GM19023 (cell line): ENCODE results near the gene COG5.
A peak's percentile ranks its signal among the peaks of the same experiment; 100 is the strongest.

Experiments
- ATAC-seq: cut with Tn5 transposase; IDR thresholded peaks from one replicate; pipeline ENCODE4 v1.9.1; 2021; ENCODE audit warnings: mild to moderate bottlenecking, moderate library complexity; ENCODE audit not compliant: unreplicated experiment

COG5 gene

DNA sequence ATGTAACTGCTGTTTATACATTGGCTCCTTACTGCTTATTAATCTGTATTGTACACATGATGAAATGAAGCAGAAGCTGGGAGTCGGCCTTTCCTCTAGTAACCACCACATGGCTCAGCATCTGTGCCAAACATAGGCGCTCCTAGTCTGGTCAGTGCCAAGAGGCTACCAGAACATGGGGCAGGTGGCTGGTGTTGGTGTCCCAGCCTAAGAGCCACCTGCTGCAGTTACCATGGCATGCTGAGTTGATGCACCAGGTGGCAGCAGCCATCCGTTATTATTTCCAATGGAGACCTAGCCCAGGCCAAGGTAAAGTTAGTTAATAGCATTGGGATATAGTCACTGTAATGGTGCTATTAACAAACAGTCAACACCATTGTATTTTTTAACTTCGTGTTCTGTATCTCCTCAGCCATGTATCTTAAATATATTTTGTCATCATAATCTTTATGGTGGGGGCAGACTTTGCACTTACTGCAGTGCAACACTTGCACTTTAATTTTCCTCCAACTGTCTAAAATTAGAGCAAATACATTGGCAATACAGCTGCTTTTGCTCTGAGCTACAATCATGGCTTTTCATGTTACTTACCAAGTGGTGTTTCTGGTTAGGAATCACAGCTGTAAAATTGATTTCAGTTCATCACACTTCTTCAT is 361.8 kb downstream of the COG5 start:
- ATAC-seq, result peak; percentile 55

DNA sequence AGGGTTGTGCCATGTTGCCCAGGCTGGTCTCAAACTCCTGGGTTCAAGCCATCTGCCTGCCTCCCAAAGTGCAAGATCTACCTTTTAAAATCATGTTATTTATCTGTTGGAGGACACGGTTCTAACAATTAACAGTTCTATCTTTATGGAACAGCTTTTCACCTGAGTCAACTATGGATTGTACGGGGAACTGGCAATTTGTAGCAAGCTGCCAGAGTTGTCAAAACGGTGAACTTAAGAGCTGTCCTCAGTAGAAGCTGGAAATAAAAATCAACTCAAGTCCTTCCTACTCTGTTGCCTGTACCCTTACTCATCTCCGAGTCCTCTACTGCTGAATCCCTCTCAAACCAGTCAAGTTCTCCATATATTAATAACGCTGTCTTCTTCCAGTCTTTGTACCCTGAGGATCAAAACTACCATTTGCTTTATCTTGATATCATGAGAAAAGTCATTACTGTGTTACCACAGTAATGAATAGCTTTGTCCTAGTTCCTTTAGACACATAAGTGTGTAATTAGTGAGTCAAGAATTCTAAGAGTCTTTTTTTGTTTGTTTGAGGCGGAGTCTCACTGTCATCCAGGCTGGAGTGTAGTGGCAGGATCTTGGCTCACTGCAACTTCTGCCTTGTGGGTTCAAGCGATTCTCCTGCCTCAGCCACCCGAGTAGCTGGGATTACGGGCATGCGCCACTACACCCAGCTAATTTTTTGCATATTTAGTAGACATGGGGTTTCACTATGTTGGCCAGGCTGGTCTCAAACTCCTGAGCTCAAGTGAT is 366.7 kb downstream of the COG5 start:
- no peak for ATAC-seq

DNA sequence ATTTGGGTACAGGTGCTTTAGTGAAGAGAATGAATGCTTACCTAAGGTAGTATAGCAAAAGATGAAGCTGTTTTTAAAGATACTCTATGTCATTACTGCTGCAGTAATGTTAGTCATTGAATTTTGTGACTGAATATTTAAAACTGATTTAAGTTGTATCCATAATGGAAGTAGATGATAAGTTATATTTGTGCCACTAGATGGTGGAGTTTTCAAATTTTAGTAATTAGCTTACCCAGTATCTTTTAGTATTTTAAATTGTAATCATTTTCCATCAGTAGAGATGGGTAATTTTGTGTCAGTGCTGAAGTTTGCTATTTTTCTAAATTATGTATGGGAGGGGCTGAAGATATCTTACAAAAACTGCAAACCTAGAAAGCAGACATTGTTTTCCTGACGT is 369.7 kb downstream of the COG5 start:
- no peak for ATAC-seq

DNA sequence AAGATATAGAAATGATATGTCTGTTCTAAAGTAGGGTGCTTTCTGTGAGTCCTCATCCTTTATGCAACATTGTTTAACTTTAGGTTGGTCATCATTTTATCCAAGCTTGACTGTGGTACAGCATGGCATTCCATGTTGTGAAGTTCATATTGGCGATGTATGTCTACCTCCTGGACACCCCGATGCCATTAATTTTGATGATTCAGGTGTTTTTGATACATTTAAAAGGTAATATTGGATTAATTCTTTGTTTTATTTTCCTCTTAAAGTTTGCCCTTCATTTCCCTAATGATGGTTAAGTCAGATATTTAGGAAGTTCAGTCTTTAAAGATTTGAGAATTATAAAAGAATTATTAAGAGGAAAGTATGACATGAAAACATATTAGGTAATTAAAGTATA is 373.6 kb downstream of the COG5 start:
- ATAC-seq, result no peak

DNA sequence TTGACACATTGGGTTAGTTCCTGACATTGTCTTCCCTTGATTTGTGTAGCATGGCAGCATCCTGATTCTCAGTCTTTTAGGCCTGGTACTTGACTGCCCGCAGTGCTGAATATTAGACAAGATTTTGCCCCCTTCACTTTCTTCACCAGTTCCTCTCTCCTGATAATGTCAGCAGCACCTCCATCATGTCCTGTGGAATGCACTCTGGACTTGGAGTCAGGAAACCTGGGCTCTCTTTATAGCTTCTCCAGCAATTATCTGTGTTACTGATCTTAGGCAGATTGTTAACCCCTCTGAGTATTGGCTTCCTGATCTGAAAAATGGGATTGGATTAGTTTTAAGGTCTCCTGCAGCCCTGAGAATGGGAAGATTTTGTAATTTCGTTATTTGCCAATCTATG is 375.9 kb downstream of the COG5 start:
- ATAC-seq, result no peak

DNA sequence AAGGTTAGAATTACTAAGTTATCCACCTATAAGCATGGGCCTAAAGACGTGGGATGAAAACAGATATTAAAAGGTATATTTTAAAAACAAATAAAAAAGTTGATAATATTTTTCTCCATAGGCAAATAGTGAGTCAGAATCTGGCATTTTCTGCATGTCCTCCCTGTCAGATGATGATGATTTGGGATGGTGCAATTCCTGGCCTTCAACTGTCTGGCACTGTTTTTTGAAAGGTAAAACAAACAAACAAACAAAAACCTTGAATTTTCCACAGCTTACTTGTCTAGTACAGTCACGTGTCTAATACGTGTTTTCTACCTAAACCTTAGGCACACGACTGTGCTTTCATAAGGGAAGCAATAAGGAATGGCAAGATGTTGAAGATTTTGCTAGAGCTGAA is 377.5 kb downstream of the COG5 start:
- no peak for ATAC-seq

DNA sequence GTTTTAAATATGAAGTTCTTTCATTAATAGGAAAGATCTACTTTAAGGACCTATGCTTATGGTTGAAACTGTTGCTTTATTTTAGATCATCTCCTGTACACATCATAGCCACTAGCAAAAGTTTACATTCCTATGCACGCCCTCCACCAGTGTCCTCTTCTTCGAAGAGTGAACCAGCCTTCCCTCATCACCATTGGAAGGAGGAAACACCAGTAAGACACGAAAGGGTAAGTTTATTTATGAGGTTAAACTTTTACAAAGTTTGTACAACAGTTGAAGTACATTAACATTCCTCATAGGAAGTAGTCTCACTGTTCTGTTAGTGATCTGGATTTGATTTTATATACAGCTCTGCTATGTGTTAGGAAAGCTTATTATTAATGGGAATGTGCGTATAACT is 378.0 kb downstream of the COG5 start:
- no peak for ATAC-seq

DNA sequence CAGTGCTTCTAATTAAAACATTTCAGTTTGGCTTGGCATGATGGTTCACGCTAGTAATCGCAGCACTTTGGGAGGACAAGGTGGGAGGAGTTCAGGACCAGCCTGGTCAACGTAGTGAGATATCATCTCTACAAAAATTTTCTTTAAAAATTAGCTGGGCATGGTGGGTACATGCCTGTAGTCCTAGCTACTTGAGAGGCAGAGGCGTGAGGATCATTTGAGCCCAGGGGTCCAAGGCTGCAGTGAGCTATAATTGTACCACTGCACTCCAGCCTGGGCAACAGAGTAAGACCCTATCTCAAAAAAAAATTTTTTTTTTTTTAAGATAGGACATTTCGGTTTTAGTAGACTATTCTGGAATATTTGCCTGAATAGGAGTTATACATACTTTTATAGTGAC is 382.5 kb downstream of the COG5 start:
- ATAC-seq, result no peak

DNA sequence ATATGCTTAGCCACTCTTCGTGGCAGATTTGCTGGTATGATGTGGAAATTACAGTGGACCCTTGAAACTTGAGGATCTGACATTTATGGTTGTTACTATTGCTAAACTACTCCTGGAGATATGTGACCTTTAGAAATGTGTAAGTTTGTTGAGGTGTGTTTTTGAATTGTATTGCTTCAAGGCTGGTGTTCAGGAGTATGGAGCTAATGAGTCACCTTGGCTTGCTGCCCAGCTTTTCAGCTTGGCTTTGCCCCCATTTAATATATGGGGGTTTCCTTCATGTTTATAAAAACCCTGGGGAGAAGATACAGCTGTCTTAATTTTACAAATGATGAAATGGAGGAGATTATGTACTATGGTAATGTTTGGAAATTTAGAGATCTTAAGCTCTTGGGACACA is 383.3 kb downstream of the COG5 start:
- ATAC-seq, result no peak

DNA sequence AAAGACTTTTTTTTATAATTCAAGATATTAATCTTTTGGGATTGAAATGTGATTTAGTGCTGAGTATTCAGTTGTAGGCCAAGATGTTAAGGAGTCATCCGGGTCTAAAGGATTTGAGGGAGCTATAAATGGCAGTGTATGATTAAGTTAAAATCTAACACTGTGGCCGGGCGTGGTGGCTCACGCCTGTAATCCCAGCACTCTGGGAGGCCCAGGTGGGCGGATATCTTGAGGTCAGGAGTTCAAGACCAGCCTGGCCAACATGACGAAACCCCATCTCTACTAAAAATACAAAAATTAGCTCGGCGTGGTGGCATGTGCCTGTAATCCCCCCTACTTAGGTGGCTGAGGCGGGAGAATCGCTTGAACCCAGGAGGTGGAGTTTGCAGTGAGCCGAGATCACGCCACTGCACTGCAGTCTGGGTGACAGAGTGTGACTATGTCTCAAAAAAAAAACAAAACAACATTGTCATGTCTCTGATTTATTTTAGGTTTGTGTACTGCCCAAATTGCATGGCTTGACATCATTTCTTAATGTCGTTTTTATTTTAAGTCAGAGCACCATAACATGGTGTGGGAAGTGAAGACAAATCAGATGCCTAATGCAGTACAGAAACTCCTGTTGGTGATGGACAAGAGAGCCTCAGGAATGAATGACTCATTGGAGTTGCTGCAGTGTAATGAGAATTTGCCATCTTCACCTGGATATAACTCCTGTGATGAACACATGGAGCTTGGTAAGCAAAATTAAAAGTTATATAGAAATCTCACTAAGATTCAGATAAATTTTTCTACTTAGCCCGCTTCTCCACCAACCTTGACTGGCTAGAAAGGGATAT is 384.2 kb downstream of the COG5 start:
- no peak for ATAC-seq

DNA sequence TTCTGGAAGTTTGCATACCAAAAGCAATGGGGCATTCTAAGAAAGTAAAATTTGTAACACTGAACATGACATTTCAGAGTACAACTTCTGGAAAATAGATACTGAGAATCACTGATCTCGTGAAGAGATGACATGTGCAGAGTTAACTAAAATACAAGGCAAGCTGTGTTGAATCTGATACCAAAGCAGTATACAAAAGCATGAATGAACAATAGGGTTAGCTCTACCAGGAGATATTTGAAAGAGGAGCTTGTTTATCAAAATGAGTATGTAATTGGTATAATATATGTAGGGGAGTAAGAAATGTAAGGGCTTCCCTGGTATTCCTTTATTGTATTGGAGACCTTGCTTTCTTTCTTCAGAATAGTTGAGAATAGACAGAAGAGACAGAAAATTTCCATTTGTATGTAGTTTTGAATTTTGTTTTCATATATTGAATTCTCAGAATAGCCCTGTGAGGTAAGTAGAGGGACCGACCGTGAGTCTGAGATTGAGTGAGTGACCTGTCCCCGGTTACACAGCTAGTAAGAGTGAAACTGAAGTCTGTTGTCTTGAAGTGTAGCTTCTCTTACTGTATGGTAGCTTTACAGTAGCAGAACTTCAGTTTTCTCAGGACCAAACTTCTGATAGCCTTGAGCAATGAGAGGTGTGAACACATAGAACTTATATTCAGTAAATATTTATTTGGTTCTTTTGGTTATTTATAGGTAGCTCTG is 389.9 kb downstream of the COG5 start:
- ATAC-seq, result no peak

DNA sequence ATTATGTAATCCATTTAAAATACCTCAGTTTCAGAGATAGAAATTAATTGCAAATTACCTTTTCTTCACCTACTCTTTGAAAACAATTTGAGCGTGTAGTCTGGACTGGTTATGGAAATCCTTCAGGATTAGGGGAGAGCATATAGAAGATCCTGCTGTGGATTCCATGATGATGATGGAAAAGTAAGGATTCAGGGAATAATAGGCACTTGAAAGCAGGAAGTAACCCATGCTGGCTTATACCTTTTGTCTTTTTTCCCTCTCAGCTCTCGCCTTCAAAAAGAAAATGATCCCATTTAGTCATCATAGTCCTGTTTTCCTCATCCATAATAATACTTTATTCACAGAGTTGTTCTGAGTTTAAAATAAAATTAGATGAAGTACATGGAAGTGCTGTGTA is 390.5 kb downstream of the COG5 start:
- ATAC-seq, result no peak

DNA sequence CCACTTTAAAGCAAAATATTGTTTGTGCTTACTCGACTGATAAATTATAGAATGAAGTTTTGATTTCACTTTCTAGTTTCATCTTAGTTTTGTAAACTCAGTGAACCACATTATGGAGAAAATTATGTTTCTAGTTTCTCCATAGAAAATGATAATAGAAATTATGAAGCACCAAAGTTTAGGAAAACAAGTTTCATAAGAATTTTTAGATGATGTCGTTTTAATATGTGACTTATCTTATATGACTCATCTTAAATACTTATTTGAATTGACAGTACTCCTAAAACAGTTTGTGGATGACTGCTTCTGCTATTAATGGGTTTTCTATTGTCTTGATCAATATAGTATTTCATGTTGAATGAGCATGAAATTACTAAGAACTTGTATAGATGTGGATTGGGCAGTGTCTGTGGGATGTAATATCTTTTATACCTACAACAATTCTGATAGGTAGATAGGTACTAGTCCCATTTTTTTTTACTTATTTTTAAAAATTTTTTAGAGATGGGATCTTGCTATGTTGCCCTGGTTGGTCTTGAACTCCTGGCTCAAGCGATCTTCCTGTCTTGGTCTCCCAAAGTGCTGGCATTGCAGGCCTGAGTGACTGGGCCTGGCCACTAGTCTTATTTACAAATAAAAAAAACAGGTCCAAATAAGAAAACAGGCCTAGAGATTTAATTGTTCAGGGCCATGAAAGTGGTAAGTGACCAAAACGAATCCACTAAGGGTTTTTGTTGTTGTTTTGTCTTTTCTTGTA is 391.3 kb downstream of the COG5 start:
- no peak for ATAC-seq

DNA sequence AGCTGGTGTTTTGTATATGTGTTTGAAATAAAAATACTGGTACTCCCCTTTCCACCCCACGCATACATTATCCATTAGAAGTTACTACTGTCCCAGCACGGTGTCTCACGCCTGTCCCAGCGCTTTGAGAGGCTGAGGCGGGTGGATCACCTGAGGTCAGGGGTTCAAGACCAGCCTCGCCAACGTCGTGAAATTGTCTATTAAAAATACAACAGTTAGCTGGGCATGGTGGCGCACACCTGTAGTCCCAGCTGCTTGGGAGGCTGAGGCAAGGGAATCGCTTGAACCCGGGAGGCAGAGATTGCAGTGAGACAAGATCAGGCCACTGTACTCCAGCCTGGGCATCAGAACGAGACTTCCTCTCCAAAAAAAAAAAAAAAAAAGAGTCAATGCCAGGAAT is 392.2 kb downstream of the COG5 start:
- ATAC-seq, result no peak

DNA sequence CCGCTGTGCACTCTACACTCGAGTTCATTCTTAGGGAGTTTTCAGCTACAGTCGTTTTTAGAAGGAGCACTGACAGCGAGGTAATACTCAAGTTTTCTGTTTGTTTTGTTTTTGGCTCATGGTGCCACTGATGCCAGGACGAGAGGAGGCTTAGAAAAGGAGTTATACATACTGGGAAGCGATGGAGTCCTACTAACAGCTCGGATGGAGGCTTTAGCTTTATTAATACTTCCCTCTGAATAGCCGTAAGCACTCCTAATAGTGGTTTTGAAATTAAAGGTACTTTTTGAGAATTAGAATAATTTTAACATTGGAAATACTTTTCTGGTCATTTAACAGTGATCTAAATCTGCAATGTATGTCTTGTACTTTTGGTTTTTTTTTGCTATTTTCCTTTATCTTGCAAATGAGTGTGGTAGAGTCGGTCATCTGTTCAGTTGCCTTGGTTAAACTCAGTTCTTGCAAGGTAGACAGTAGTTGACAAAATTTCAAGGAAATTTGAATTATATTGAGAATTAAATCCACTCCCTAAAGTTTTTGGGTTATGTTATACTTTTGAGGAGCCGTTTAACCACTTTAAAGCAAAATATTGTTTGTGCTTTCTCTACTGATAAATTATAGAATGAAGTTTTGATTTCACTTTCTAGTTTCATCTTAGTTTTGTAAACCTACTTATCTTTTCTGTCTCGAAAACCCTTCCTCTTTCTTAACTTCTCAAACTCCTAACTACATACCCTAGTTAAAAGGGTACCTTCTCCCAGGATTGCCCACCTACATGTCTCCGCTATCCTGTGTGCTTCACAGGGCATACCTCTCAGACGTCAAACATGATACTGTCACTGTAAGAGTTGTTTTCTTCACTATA is 393.4 kb downstream of the COG5 start:
- ATAC-seq, result no peak

DNA sequence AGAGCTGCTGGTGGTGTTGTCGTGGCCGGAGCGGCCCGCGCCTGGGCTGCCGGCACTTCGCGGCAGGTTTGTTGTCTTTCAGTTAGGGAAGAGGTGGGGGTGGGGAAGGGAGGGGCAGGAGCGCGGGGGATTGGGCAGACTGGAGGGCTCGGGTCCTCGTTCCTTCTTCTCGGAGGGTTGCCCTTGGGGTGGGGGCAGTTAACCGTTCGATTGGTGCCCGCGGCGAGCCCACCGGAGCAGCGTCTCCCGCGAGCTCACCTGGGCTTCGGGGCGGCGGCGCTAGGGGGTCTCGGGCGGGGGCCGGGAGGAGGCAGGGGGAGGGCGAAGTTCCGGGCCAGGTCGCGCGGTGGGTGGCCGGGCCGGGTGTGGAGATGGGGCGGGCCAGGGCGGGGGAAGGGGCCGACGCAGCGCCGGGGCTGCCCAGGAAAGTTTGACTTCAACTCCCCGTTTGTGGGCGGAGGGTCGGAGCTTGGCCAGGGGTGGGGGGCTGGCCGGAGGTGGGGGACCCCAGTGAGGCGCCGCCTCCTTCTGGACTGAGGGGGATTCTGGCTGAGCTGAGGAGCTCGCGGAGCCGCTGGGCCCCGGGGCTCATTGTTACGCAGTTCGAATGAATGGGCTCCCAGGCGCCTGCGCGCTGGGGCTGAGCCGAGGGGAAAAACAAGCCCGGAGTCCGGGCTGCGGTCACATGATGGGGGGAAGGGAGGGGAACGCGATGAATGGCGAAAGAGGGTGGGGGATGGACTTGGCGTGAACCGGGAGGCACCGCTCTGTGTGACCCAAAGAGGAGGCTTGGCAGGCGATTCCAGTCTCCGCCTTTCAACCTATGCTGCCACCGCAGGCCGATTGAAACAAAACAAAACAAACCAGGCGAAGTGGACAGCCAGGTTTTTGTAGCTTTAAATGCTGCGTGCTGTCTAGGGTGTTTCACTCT is 394.3 kb downstream of the COG5 start:
- ATAC-seq, result peak; percentile 26

DNA sequence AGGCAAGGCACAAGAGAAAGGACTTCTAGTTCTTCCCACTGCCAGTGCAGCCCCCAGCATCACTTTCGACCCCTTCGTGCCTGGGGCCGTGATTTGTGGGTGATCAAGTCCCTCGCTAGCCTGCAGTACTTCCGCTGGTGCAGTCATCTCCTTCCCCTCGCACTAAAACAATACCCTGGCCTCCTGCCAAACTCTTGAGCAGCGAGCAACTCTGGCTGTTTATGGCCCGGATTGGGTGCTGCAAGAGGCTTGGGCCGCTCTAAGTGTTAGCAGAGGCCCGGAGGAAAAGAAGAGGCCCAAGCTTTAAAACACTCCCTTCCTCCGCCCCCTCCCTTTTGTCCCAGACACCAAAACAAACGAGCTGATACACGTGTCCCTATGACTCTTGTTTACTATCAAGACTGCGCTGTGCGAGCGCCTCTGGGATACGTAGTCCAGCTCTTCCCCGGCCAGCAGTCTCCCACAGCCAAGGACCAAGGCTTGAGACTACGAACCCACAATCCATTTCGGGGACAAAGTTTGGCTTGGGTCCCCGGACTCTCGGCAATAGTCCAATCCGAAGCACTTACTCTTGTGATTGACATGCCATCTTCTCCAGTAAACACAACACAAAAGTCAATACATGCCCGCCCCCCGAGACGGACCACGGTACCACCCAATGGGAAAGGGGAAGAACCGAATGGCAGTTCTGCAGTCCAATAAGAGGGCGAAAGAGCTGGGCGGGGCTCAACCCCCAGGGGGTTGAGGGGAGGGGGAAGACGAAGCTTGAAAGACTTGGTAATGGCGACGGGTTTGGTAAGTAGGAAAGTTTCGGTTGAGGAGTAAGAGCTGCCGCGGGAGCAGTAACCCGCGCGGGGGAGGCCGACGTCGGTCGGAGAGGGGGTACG is 395.2 kb downstream of the COG5 start, which contains the start of gene HBP1:
HBP1 (plus strand) TSS at position 771 of the 887 bp plus-strand sequence. CDS start 10,891 bp downstream, outside the sequence.
- peak; percentile 90 for ATAC-seq
